Transverse colon (tissue), 4 donors: ENCODE data around the gene OR10A3. TPM values are rescaled to one million over a fixed set of nuclear protein-coding genes. Genes with fewer than 3 reads are reported as not detected.

Experiments used
- DNase-seq: peaks from one replicate; pipeline ENCODE4 v3.0.0-alpha.2; 2019
- H3K27ac ChIP-seq, 4 donors: fragments of 200-600 bp; sonication (generic); 2 replicates each; pipeline ENCODE4 v1.5.1; 2016 to 2018; ENCODE audit warnings: inconsistent platforms in 4 of 4
- H3K27me3 ChIP-seq: fragments of 200-600 bp; sonication (generic); 2 replicates; pipeline ENCODE4 v1.5.1; 2017; ENCODE audit warnings: inconsistent platforms
- H3K36me3 ChIP-seq, 4 donors: fragments of 200-600 bp; sonication (generic); 2 replicates each; pipeline ENCODE4 v1.5.1; 2017 to 2019; ENCODE audit warnings: inconsistent platforms in 4 of 4
- H3K4me1 ChIP-seq, 4 donors: fragments of 200-600 bp; sonication (generic); 2 replicates each; pipeline ENCODE4 v1.5.1; 2017 to 2020; ENCODE audit warnings: inconsistent platforms in 4 of 4
- H3K4me3 ChIP-seq, 4 donors: fragments of 200-600 bp; sonication (generic); 1 replicate in 1 of 4; 2 replicates in 3 of 4; pipeline versions ENCODE4 v1.5.1 to v1.6.1; 2017 to 2019; ENCODE audit warnings: inconsistent platforms in 4 of 4
- H3K9me3 ChIP-seq, 2 donors: fragments of 200-600 bp; sonication (generic); 2 replicates each; pipeline ENCODE4 v1.5.1; 2017 to 2019; ENCODE audit warnings: inconsistent platforms in 2 of 2
- EP300 ChIP-seq: sonication (generic); formaldehyde crosslinking; IDR thresholded peaks from one replicate; pipeline ENCODE4 v1.6.1; 2017; ENCODE audit warnings: antibody characterized with exemption, low read depth
- POLR2A ChIP-seq: fragments of 450-650 bp; IDR thresholded peaks from one replicate; pipeline ENCODE4 v1.6.1; 2016; ENCODE audit warnings: antibody characterized with exemption, mild to moderate bottlenecking, moderate library complexity
- POLR2AphosphoS5 ChIP-seq, 3 donors: sonication (generic); formaldehyde crosslinking; IDR thresholded peaks; one replicate each; pipeline ENCODE4 v1.6.1; 2016; ENCODE audit warnings: antibody characterized with exemption in 3 of 3
- whole genome bisulfite sequencing, 2 donors: methylation state at CpG; one replicate each; pipeline ENCODE4 v1.1.5; 2018; ENCODE audit warnings: low coverage in 1 of 2; 5-methylcytosine and 5-hydroxymethylcytosine counted together
- in situ Hi-C, 4 donors: fragments of 200-750 bp; cut with MboI; loops; one replicate each; pipeline versions ENCODE4 v1.15.0 to v1.15.1; 2017; ENCODE audit warnings: low sequenced_read_pairs in 3 of 4, low pct_ligation_motif_present in 1 of 4, low pct_unique_long_range_greater_than_20kb in 1 of 4
- intact Hi-C: fragments of 100-400 bp; cut with DNase I; formaldehyde crosslinking; loops from one replicate; pipeline ENCODE4 v1.15.1; 2023; ENCODE audit warnings: low total_unique reads
- total RNA-seq, 4 donors: library from RNA; depleted of rRNA; stranded (reverse); fragments of >200 nt; gene quantifications; one replicate each; pipeline ENCODE4 v1.1.0, GENCODE V29; 2016
- TF ChIP-seq, protein P1 (sequence below), 5 experiments: fragments of 200-600 bp in 3 of 5; fragments of 450-650 bp in 2 of 5; sonication (generic) in 3 of 5; IDR thresholded peaks; 1 replicate in 2 of 5; 2 replicates in 3 of 5; pipeline ENCODE4 v1.5.1; 2016 to 2017; ENCODE audit warnings: antibody characterized with exemption in 5 of 5, inconsistent platforms in 3 of 5, mild to moderate bottlenecking in 2 of 5, moderate library complexity in 1 of 5

OR10A3 gene
- total RNA-seq, 4 donors from 2014 or later, result not detected

GRCh38 chr11:7973011-7973410 lies 31.5 kb upstream of the OR10A3 start:
- Histone ChIP-seq H3K27ac (no peak overlapping the region), H3K4me3 (no peak overlapping the region), H3K4me1 (no peaks in the 10 kb centered on the region), H3K36me3 (no peaks in the 10 kb centered on the region), H3K9me3 (no peaks in the 10 kb centered on the region), H3K27me3 (no peaks in the 10 kb centered on the region)
- WGBS, 2 donors, result 82 to 89% methylated on average over 5 of the region's 5 CpGs
- DNase-seq, result no peak
- intact Hi-C loops, result no loop called here
- in situ Hi-C loops, result no loop called here
- TF ChIP-seq, protein P1, sequence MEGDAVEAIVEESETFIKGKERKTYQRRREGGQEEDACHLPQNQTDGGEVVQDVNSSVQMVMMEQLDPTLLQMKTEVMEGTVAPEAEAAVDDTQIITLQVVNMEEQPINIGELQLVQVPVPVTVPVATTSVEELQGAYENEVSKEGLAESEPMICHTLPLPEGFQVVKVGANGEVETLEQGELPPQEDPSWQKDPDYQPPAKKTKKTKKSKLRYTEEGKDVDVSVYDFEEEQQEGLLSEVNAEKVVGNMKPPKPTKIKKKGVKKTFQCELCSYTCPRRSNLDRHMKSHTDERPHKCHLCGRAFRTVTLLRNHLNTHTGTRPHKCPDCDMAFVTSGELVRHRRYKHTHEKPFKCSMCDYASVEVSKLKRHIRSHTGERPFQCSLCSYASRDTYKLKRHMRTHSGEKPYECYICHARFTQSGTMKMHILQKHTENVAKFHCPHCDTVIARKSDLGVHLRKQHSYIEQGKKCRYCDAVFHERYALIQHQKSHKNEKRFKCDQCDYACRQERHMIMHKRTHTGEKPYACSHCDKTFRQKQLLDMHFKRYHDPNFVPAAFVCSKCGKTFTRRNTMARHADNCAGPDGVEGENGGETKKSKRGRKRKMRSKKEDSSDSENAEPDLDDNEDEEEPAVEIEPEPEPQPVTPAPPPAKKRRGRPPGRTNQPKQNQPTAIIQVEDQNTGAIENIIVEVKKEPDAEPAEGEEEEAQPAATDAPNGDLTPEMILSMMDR (IDR thresholded peaks at IDR 0.05), result no peak
- no peak for TF ChIP-seq POLR2A

DNA sequence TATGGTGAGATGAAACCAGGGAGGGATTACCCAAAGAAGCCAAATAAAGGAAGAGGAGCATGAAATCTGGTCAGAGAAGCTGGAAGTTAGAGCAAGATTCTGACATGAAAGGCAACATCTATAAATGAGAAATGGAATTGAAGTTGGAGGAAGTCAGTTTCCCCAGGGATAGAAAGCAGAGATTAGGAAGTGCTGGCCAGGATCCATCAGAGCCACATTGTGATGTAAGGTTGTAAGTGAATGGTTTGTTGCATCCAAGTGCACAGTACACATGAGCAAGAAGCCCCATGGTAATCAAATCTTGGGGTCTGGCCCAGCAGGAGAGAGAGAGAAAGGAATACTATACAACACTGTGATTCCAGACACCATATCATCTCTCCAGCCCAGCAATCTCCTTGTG lies 30.3 kb upstream of the OR10A3 start:
- Histone ChIP-seq H3K36me3 (no peaks in the 10 kb centered on the region), H3K27ac (no peak overlapping the region), H3K4me3 (no peak overlapping the region), H3K4me1 (no peaks in the 10 kb centered on the region), H3K27me3 (no peaks in the 10 kb centered on the region), H3K9me3 (no peaks in the 10 kb centered on the region)
- TF ChIP-seq POLR2AphosphoS5 (IDR thresholded peaks at IDR 0.05) (no peak), POLR2A (no peak), EP300 (no peak)
- TF ChIP-seq, protein P1 (IDR thresholded peaks at IDR 0.05), result no peak
- DNase-seq, result no peak
- intact Hi-C loops, result no loop called here
- in situ Hi-C loops, result no loop called here

GRCh38 chr11:7969756-7970646 lies 28.5 kb upstream of the OR10A3 start:
- DNase-seq, result no peak
- intact Hi-C loops (no loop called here), in situ Hi-C loops (no loop called here)
- no peaks in the 10 kb centered on the region for H3K36me3 ChIP-seq
- no peaks in the 10 kb centered on the region for H3K4me1 ChIP-seq
- TF ChIP-seq POLR2AphosphoS5 (IDR thresholded peaks at IDR 0.05), result no peak
- TF ChIP-seq, protein P1 (IDR thresholded peaks at IDR 0.05), result no peak
- no peak for TF ChIP-seq EP300
- no peak for TF ChIP-seq POLR2A
- no peaks in the 10 kb centered on the region for H3K27me3 ChIP-seq
- H3K9me3 ChIP-seq, result no peaks in the 10 kb centered on the region
- H3K27ac ChIP-seq, result no peak overlapping the region
- H3K4me3 ChIP-seq, result no peak overlapping the region
- 67 to 70% methylated on average over 2 to 3 of the region's 3 CpGs for WGBS, 2 donors

- intact Hi-C loops, result no loop called here
- no peaks in the 10 kb centered on the region for H3K27me3 ChIP-seq
- no peaks in the 10 kb centered on the region for H3K9me3 ChIP-seq
- H3K27ac ChIP-seq, result no peak overlapping the region
- H3K4me1 ChIP-seq, result no peaks in the 10 kb centered on the region
- no peaks in the 10 kb centered on the region for H3K36me3 ChIP-seq
- in situ Hi-C loops, result no loop called here
- TF ChIP-seq EP300 (no peak), POLR2A (no peak), POLR2AphosphoS5 (IDR thresholded peaks at IDR 0.05) (no peak)
- TF ChIP-seq, protein P1 (IDR thresholded peaks at IDR 0.05), result no peak
- no peak for DNase-seq
- H3K4me3 ChIP-seq, result no peak overlapping the region
- 50 to 53% methylated on average over 2 of the region's 2 CpGs for WGBS, 2 donors
Observed at GRCh38 chr11:7968686-7969085, 27.2 kb upstream of the OR10A3 start.
